Smooth muscle cell (in vitro differentiated cells): Measurements from ENCODE around the gene GABRB1. TPM values are rescaled to one million over a fixed set of nuclear protein-coding genes. Genes with fewer than 3 reads are reported as not detected.

ENCODE experiments used
- DNase-seq: peaks from one replicate; lab custom pipeline; 2025; ENCODE audit not compliant: unreplicated experiment; lab: John Stamatoyannopoulos, UW
- H2AFZ ChIP-seq: fragments of 200-600 bp; sonication (generic); 2 replicates; pipeline ENCODE4 v1.6.0; 2016; ENCODE audit warnings: antibody characterized with exemption, low read depth, mild to moderate bottlenecking
- H3F3A ChIP-seq: fragments of 200-600 bp; sonication (generic); 2 replicates; pipeline ENCODE4 v1.6.0; 2017; ENCODE audit warnings: antibody characterized with exemption, low read depth
- H3K27ac ChIP-seq: fragments of 200-600 bp; sonication (generic); 2 replicates; pipeline ENCODE4 v1.5.1; 2016; ENCODE audit warnings: low read depth, mild to moderate bottlenecking
- H3K27me3 ChIP-seq: fragments of 200-600 bp; sonication (generic); 2 replicates; pipeline ENCODE4 v1.6.1; 2016; ENCODE audit warnings: low read depth, mild to moderate bottlenecking
- H3K36me3 ChIP-seq: fragments of 200-600 bp; sonication (generic); 2 replicates; pipeline ENCODE4 v1.5.1; 2016; ENCODE audit warnings: low read depth
- H3K4me1 ChIP-seq: fragments of 200-600 bp; sonication (generic); 2 replicates; pipeline ENCODE4 v1.5.1; 2016; ENCODE audit warnings: low read depth
- H3K4me2 ChIP-seq: fragments of 200-600 bp; sonication (generic); 2 replicates; pipeline ENCODE4 v1.6.0; 2016; ENCODE audit warnings: mild to moderate bottlenecking
- H3K4me3 ChIP-seq: fragments of 200-600 bp; sonication (generic); 2 replicates; pipeline ENCODE4 v1.5.1; 2016; ENCODE audit warnings: mild to moderate bottlenecking
- H3K79me2 ChIP-seq: fragments of 200-600 bp; sonication (generic); 2 replicates; pipeline ENCODE4 v1.6.0; 2016; ENCODE audit warnings: low read depth, mild to moderate bottlenecking
- H3K9ac ChIP-seq: fragments of 200-600 bp; sonication (generic); 2 replicates; pipeline ENCODE4 v1.6.0; 2016; ENCODE audit warnings: low read depth
- H3K9me3 ChIP-seq: fragments of 200-600 bp; sonication (generic); replicated peaks from 2 replicates; pipeline ENCODE4 v1.5.1; 2016; ENCODE audit warnings: low read depth
- H4K20me1 ChIP-seq: fragments of 200-600 bp; sonication (generic); 2 replicates; pipeline ENCODE4 v1.6.0; 2016; ENCODE audit warnings: low read depth
- WGBS: methylation state at CpG from one replicate; pipeline ENCODE4 v1.1.7; 2016; ENCODE audit warnings: low lambda C conversion rate; 5-methylcytosine and 5-hydroxymethylcytosine counted together
- polyA plus RNA-seq: library from polyadenylated mRNA; unstranded; fragments of >200 nt; fragmentation: Nextera tagmentation; extraction: Ambion mirVana; gene quantifications from 2 replicates; pipeline ENCODE4 v1.2.1, GENCODE V29; 2016
- total RNA-seq: library from RNA; depleted of rRNA; stranded (reverse); fragments of >200 nt; gene quantifications from 2 replicates; pipeline ENCODE4 v1.2.3, GENCODE V29; 2014
- TF ChIP-seq, protein P1 (sequence below): fragments of 200-600 bp; sonication (generic); IDR thresholded peaks from 2 replicates; pipeline ENCODE4 v1.5.1; 2017; ENCODE audit warnings: borderline replicate concordance, mild to moderate bottlenecking, antibody characterized with exemption; ENCODE audit not compliant: insufficient read depth, poor library complexity, severe bottlenecking

The GABRB1 gene
- total and polyA plus RNA-seq, 2 experiments from 2014 or later = 0.22 TPM; not detected in 1

DNA sequence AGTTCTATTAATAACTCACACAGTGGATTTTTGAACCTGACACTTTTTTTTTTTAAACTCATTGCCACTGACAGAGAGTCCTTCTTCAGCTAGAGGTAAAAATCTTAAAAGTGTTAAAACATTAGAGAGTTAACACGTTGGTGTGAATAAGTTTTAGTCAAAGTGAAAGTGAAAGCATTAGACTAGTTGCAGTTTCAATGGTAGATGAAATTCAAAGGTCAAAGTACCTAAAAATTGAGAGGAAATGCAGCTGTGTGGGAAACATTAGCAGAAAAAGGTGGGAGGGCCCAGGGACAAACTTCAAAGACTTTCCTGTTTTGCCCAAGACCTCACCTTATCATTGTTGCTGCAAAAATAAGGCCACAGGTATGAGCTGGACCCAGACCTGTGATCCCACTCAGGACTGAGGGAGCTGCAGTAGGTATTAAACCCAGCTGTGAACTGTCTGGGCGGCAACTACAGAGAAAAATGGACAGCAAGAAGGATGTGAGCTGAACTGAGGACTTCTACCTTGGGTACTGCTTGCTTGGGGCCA is 20.4 kb upstream of the GABRB1 start:
- Histone ChIP-seq H3K4me2 (no peak overlapping the region), H3K9me3 (no peaks in the 10 kb centered on the region), H3K9ac (no peak overlapping the region), H3K4me3 (no peak overlapping the region), H3K27ac (no peak overlapping the region), H3K4me1 (no peaks in the 10 kb centered on the region), H3K79me2 (no peaks in the 10 kb centered on the region), H2AFZ (no peak overlapping the region), H3F3A (no peaks in the 10 kb centered on the region), H3K36me3 (no peaks in the 10 kb centered on the region), H4K20me1 (no peaks in the 10 kb centered on the region), H3K27me3 (no peaks in the 10 kb centered on the region)
- no peak for DNase-seq
- TF ChIP-seq, protein P1, sequence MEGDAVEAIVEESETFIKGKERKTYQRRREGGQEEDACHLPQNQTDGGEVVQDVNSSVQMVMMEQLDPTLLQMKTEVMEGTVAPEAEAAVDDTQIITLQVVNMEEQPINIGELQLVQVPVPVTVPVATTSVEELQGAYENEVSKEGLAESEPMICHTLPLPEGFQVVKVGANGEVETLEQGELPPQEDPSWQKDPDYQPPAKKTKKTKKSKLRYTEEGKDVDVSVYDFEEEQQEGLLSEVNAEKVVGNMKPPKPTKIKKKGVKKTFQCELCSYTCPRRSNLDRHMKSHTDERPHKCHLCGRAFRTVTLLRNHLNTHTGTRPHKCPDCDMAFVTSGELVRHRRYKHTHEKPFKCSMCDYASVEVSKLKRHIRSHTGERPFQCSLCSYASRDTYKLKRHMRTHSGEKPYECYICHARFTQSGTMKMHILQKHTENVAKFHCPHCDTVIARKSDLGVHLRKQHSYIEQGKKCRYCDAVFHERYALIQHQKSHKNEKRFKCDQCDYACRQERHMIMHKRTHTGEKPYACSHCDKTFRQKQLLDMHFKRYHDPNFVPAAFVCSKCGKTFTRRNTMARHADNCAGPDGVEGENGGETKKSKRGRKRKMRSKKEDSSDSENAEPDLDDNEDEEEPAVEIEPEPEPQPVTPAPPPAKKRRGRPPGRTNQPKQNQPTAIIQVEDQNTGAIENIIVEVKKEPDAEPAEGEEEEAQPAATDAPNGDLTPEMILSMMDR = no peak
- 63% methylated on average over 2 of the region's 2 CpGs for WGBS

DNA sequence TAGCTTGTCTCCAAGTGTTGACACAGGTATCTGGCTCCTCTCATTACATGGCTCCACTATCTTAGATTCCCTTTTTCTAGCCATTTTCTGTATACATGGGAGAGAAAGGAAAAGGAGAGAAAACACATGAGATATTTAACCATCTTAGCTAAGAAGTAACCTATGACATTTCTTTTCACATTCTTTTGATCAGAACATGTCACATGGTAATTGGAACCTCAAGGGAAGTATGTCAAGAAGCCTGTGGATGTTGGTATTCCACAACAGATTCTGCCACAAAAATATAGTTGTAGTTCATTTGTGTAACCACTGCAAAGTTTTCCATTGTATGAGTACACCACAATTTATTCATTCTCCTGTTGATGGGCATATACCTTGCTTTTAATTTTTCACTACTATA is 18.7 kb upstream of the GABRB1 start:
- Histone ChIP-seq H3K4me1 (no peaks in the 10 kb centered on the region), H2AFZ (no peak overlapping the region), H3K36me3 (no peaks in the 10 kb centered on the region), H3K27ac (no peak overlapping the region), H3K4me2 (no peak overlapping the region), H4K20me1 (no peaks in the 10 kb centered on the region), H3K79me2 (no peaks in the 10 kb centered on the region), H3K9ac (no peak overlapping the region), H3K27me3 (no peaks in the 10 kb centered on the region), H3F3A (no peaks in the 10 kb centered on the region), H3K9me3 (no peaks in the 10 kb centered on the region), H3K4me3 (no peak overlapping the region)
- TF ChIP-seq, protein P1 = no peak
- DNase-seq = no peak

DNA sequence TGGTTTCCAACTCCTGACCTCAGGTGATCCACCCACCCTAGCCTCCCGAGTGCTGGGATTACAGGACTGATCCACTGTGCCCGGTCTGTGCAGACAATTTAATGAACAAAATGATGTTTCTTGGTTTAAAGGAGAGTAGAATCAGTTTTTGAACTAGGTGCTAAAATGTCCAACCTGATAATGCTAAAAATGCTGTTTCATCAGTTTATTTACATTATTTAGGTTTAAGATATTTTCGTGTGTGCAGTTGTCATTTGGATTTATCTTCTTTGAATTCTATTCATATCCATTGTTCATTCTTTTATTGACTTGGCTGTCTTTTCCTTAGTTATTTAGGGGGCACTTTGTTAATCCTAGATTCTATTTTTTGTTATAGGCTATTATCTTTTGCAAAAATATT is 18.0 kb upstream of the GABRB1 start:
- no peak overlapping the region for H3K9ac ChIP-seq
- H3F3A ChIP-seq = no peaks in the 10 kb centered on the region
- H3K4me3 ChIP-seq = no peak overlapping the region
- H2AFZ ChIP-seq = no peak overlapping the region
- H4K20me1 ChIP-seq = no peaks in the 10 kb centered on the region
- H3K4me1 ChIP-seq = no peaks in the 10 kb centered on the region
- no peaks in the 10 kb centered on the region for H3K9me3 ChIP-seq
- 87% methylated on average over 3 of the region's 3 CpGs for WGBS
- DNase-seq = no peak
- H3K27ac ChIP-seq = no peak overlapping the region
- no peaks in the 10 kb centered on the region for H3K79me2 ChIP-seq
- TF ChIP-seq, protein P1 = no peak
- no peaks in the 10 kb centered on the region for H3K36me3 ChIP-seq
- no peaks in the 10 kb centered on the region for H3K27me3 ChIP-seq
- H3K4me2 ChIP-seq = no peak overlapping the region

DNA sequence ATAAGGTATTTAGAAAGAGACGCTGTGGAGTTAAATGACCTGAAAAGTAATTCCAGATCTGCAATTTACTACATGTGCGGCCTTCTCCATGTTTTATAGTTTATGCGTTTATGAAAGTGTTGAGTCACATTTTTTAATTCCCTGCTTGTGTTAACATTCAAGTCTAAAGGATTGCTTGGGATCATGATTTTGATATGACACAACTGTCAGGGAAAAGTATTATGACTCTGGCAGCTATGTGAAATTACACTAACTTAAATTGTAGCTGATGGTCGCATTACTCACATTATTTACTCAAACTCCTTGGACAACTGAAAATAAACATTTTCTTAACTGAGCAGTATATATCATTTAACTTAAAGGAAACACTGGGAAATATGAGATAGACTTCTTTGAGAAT is 14.3 kb upstream of the GABRB1 start:
- Histone ChIP-seq H3K4me3 (no peak overlapping the region), H4K20me1 (no peaks in the 10 kb centered on the region), H2AFZ (no peak overlapping the region), H3K9ac (no peak overlapping the region), H3K4me2 (no peak overlapping the region), H3K27ac (no peak overlapping the region), H3K4me1 (no peaks in the 10 kb centered on the region), H3K27me3 (no peaks in the 10 kb centered on the region), H3K79me2 (no peaks in the 10 kb centered on the region), H3K9me3 (no peaks in the 10 kb centered on the region), H3K36me3 (no peaks in the 10 kb centered on the region), H3F3A (no peaks in the 10 kb centered on the region)
- WGBS = 94% methylated on average over 4 of the region's 4 CpGs
- no peak for DNase-seq
- TF ChIP-seq, protein P1 = no peak
